ENCODE measurements around the gene CDCP1.

- TF ChIP-seq CTCF (IDR thresholded peaks at IDR 0.05) (no peak), POLR2A (IDR thresholded peaks at IDR 0.05) (no peak)
These were observed 29.8 kb downstream of the CDCP1 start for GRCh38 chr3:45116350-45116749.

Measured in right lobe of liver (tissue), 4 donors.